OCI-LY3 (cell line): ENCODE data around the gene CNIH4.
A peak's percentile ranks its signal among the peaks of the same experiment; 100 is the strongest.

ENCODE experiments used
- H2AFZ ChIP-seq: fragments of 200-600, 300-600 bp; shearing (Covaris generic); 2 replicates; pipeline ENCODE4 v1.6.0; 2014; ENCODE audit warnings: antibody characterized with exemption, low read depth, low read length
- H3K27ac ChIP-seq: fragments of 200-600, 300-600 bp; sonication (generic); 2 replicates; pipeline ENCODE4 v1.5.1; 2014; ENCODE audit warnings: mild to moderate bottlenecking, low read length, moderate library complexity, mixed read lengths
- H3K27me3 ChIP-seq: fragments of 200-600, 300-600 bp; sonication (generic); 2 replicates; pipeline ENCODE4 v1.6.1; 2014; ENCODE audit warnings: low read depth, low read length, mixed read lengths
- H3K36me3 ChIP-seq: fragments of 200-600, 300-600 bp; sonication (generic); replicated peaks from 2 replicates; pipeline ENCODE3; 2014; ENCODE audit warnings: low read depth, low read length, mixed read lengths
- H3K4me1 ChIP-seq: fragments of 300-600, 200-600 bp; sonication (generic); 2 replicates; pipeline ENCODE4 v1.6.1; 2014; ENCODE audit warnings: low read length, mixed read lengths
- H3K4me2 ChIP-seq: fragments of 200-600, 300-600 bp; sonication (generic); 2 replicates; pipeline ENCODE4 v1.6.1; 2014; ENCODE audit warnings: low read length, mixed read lengths
- H3K4me3 ChIP-seq: fragments of 300-600, 200-600 bp; sonication (generic); 2 replicates; pipeline ENCODE4 v1.5.1; 2014; ENCODE audit warnings: antibody characterized with exemption, mild to moderate bottlenecking, low read length, moderate library complexity
- H3K79me2 ChIP-seq: fragments of 300-600, 200-600 bp; shearing (Covaris generic); 2 replicates; pipeline ENCODE4 v1.6.1; 2014; ENCODE audit warnings: mild to moderate bottlenecking, low read length, mixed read lengths
- H3K9ac ChIP-seq: fragments of 300-600, 200-600 bp; shearing (Covaris generic); 2 replicates; pipeline ENCODE4 v1.6.0; 2014; ENCODE audit warnings: mild to moderate bottlenecking, low read length, moderate library complexity
- H3K9me3 ChIP-seq: fragments of 200-600, 300-600 bp; shearing (Covaris generic); 2 replicates; pipeline ENCODE4 v1.6.1; 2014; ENCODE audit warnings: low read length, mixed read lengths; ENCODE audit not compliant: insufficient read depth
- H4K20me1 ChIP-seq: fragments of 200-600, 300-600 bp; sonication (generic); 2 replicates; pipeline ENCODE4 v1.6.1; 2016; ENCODE audit warnings: low read length, mixed read lengths; ENCODE audit not compliant: insufficient read depth
- EZH2phosphoT487 ChIP-seq: fragments of 200-600 bp; shearing (Covaris generic); IDR thresholded peaks from 2 replicates; pipeline ENCODE4 v1.6.1; 2018; ENCODE audit warnings: antibody characterized with exemption, mixed run types, low read depth
- TF ChIP-seq, protein P1 (sequence below): fragments of 200-600, 300-600 bp; sonication (generic); IDR thresholded peaks from 2 replicates; pipeline ENCODE4 v1.5.1; 2014; ENCODE audit warnings: antibody characterized with exemption, low read length, low read depth

CNIH4 gene

DNA sequence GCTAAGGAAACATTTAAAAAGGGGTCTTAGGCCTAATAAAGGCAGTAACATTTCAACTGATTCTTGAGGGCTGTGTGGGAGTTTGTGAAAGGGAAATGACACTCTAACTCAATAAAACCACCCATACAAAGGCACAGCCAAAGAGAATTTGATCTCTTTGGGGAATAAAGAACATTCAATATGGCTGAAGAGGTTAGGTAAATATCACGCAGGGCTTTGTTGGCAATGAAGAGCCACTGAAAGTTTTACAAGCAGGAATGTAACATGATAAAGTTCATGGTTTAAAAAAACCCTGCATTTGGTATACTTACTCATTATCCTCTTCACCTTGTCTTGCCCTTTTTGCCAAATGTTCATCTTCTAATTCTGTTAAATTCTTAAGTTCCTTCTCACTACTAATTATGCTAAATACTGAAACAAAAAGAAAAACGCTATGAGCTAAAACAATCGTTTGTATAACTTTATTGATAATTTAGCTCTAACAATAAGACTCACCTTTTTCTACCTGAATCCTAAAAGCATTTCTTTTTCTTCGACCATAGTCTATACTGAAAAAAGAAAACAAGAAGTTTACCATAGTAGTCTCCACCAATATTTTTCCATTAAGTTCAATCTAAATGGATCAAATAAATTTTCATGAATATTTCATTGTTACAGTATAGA, 39.2 kb upstream of the CNIH4 start:
- Histone ChIP-seq H3K79me2 (peaks cover 19% of the 10 kb centered on the region), H3K36me3 (peaks cover 23% of the 10 kb centered on the region), H3K9ac (no peak overlapping the region), H3K4me2 (no peak overlapping the region), H3K4me1 (no peaks in the 10 kb centered on the region), H4K20me1 (no peaks in the 10 kb centered on the region), H3K9me3 (no peaks in the 10 kb centered on the region), H3K27ac (no peak overlapping the region), H3K4me3 (no peak overlapping the region), H3K27me3 (no peaks in the 10 kb centered on the region), H2AFZ (no peak overlapping the region)
- TF ChIP-seq, protein P1, sequence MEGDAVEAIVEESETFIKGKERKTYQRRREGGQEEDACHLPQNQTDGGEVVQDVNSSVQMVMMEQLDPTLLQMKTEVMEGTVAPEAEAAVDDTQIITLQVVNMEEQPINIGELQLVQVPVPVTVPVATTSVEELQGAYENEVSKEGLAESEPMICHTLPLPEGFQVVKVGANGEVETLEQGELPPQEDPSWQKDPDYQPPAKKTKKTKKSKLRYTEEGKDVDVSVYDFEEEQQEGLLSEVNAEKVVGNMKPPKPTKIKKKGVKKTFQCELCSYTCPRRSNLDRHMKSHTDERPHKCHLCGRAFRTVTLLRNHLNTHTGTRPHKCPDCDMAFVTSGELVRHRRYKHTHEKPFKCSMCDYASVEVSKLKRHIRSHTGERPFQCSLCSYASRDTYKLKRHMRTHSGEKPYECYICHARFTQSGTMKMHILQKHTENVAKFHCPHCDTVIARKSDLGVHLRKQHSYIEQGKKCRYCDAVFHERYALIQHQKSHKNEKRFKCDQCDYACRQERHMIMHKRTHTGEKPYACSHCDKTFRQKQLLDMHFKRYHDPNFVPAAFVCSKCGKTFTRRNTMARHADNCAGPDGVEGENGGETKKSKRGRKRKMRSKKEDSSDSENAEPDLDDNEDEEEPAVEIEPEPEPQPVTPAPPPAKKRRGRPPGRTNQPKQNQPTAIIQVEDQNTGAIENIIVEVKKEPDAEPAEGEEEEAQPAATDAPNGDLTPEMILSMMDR, result no peak
- TF ChIP-seq EZH2phosphoT487, result no peak

DNA sequence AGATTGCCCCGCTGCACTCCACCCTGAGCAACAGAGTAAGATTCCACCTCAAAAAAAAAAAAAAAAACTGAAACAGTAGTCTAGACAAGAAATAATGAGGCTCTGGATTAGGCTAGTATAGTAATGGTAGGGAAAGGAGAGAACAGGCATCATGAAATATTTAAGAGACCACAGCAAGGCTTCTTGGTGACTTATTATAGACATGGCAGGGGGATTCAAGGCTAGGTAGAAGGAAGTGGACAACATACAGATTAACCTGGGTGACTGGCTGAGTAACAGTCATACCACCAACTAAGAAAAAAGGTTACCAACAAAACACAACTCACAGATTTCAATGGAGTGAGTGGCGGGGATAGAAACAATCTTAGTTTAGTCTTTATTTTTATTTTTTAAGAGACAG, 35.0 kb upstream of the CNIH4 start:
- Histone ChIP-seq H3K79me2 (peaks cover 48% of the 10 kb centered on the region), H3K36me3 (peaks cover 13% of the 10 kb centered on the region), H3K27ac (no peak overlapping the region), H2AFZ (no peak overlapping the region), H3K9me3 (no peaks in the 10 kb centered on the region), H3K4me1 (no peaks in the 10 kb centered on the region), H3K27me3 (no peaks in the 10 kb centered on the region), H3K4me2 (no peak overlapping the region), H3K4me3 (no peak overlapping the region), H4K20me1 (peaks cover 4% of the 10 kb centered on the region; the same call in 1 of the 2 replicates), H3K9ac (no peak overlapping the region)
- no peak for TF ChIP-seq EZH2phosphoT487
- TF ChIP-seq, protein P1, result no peak

DNA sequence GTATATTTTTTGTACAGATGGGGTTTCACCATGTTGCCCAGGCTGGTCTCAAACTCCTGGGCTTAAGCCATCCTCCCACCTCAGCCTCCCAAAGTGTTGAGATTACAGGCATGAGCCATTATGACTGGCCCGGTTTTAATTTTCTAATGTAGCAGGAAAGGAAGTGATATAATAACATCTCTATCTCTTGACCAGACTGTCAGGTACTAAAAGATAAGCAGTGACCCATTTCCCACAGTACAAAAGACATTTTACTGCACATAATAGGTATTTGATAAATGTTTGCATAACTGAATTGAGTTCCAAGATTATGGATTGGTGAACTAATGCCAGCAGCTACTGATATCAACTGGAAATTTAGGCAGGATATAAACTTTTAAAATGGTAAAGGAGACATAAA, 30.7 kb upstream of the CNIH4 start:
- Histone ChIP-seq H3K27me3 (no peaks in the 10 kb centered on the region), H3K9ac (no peak overlapping the region), H3K4me1 (peaks cover 10% of the 10 kb centered on the region), H3K4me3 (no peak overlapping the region), H4K20me1 (peaks cover 4% of the 10 kb centered on the region; the same call in 1 of the 2 replicates), H3K79me2 (peaks cover 72% of the 10 kb centered on the region), H3K36me3 (peaks cover 10% of the 10 kb centered on the region), H3K9me3 (no peaks in the 10 kb centered on the region), H3K27ac (no peak overlapping the region), H2AFZ (no peak overlapping the region), H3K4me2 (no peak overlapping the region)
- TF ChIP-seq, protein P1, result no peak
- TF ChIP-seq EZH2phosphoT487, result no peak

DNA sequence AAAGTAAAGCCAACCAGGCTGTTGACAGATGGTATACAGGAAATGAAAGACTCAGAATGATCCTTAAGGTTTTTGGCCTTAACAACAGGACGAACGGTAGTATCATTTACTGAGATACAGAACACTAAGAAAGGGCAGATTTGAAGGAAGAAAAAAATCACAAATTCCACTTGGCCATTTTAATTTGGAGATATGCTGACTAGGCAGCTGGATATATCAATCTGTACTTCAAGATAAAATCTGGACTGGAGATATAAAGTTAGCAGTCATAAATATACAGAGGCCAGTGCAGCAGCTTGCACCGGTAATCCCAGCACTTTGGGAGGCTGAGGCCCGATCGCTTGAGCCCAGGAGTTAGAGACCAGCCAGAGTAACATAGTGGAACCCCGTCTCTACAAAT, 28.0 kb upstream of the CNIH4 start:
- peaks cover 4% of the 10 kb centered on the region; the same call in 1 of the 2 replicates for H4K20me1 ChIP-seq
- peak overlapping the region; percentile 83 for H3K4me3 ChIP-seq
- no peaks in the 10 kb centered on the region for H3K9me3 ChIP-seq
- no peak for TF ChIP-seq EZH2phosphoT487
- TF ChIP-seq, protein P1, result no peak
- H2AFZ ChIP-seq, result no peak overlapping the region
- H3K27ac ChIP-seq, result no peak overlapping the region
- H3K4me2 ChIP-seq, result peak overlapping the region; percentile 89
- peaks cover 6% of the 10 kb centered on the region for H3K36me3 ChIP-seq
- peaks cover 25% of the 10 kb centered on the region for H3K4me1 ChIP-seq
- H3K79me2 ChIP-seq, result peaks cover 55% of the 10 kb centered on the region
- no peak overlapping the region for H3K9ac ChIP-seq
- H3K27me3 ChIP-seq, result no peaks in the 10 kb centered on the region
